Parathyroid adenoma (tissue), 2 donors: Measurements from ENCODE around the gene CHD3.

Experiments used
- H2AFZ ChIP-seq: fragments of 300-600 bp; sonication (generic); one replicate; pipeline ENCODE4 v1.7.0; 2017; ENCODE audit warnings: antibody characterized with exemption, mild to moderate bottlenecking
- H3K27ac ChIP-seq: fragments of 300-600 bp; sonication (generic); one replicate; pipeline ENCODE4 v1.7.0; 2017
- H3K27me3 ChIP-seq: fragments of 300-600 bp; sonication (generic); one replicate; pipeline ENCODE4 v1.7.0; 2017; ENCODE audit warnings: low read length; ENCODE audit not compliant: control insufficient read depth, insufficient read depth
- H3K36me3 ChIP-seq: fragments of 300-600 bp; sonication (generic); one replicate; pipeline ENCODE4 v1.7.0; 2017; ENCODE audit warnings: low read length; ENCODE audit not compliant: control insufficient read depth, insufficient read depth
- H3K4me1 ChIP-seq: fragments of 300-600 bp; sonication (generic); one replicate; pipeline ENCODE4 v1.7.0; 2017; ENCODE audit warnings: control low read depth
- H3K4me2 ChIP-seq: fragments of 300-600 bp; sonication (generic); one replicate; pipeline ENCODE4 v1.7.0; 2017; ENCODE audit warnings: low read length
- H3K4me3 ChIP-seq: fragments of 300-600 bp; sonication (generic); one replicate; pipeline ENCODE4 v1.7.0; 2017; ENCODE audit warnings: low read depth, low read length
- H3K79me2 ChIP-seq: fragments of 300-600 bp; sonication (generic); one replicate; pipeline ENCODE4 v1.7.0; 2017; ENCODE audit warnings: control low read depth
- H3K9ac ChIP-seq: fragments of 300-600 bp; sonication (generic); one replicate; pipeline ENCODE4 v1.7.0; 2017; ENCODE audit warnings: mild to moderate bottlenecking
- H3K9me3 ChIP-seq: fragments of 300-600 bp; sonication (generic); one replicate; pipeline ENCODE4 v1.7.0; 2017; ENCODE audit warnings: low read length; ENCODE audit not compliant: control insufficient read depth
- CTCF ChIP-seq: fragments of 300-600 bp; sonication (generic); IDR thresholded peaks from one replicate; pipeline ENCODE4 v1.7.0; 2017; ENCODE audit warnings: antibody characterized with exemption, mild to moderate bottlenecking
- donor health status: primary hyperparathyroidism.

CHD3 gene

GRCh38 chr17:7846063-7846735 lies 42.4 kb upstream of the CHD3 start:
- Histone ChIP-seq H3K9ac (no peak overlapping the region), H3K27ac (no peak overlapping the region), H3K4me2 (no peak overlapping the region), H2AFZ (no peak overlapping the region), H3K36me3 (no peaks in the 10 kb centered on the region), H3K4me1 (peaks cover 6% of the 10 kb centered on the region), H3K27me3 (no peaks in the 10 kb centered on the region), H3K4me3 (no peak overlapping the region), H3K79me2 (peaks cover 3% of the 10 kb centered on the region), H3K9me3 (no peaks in the 10 kb centered on the region)
- TF ChIP-seq CTCF: no peak

GRCh38 chr17:7846765-7847661 lies 41.6 kb upstream of the CHD3 start:
- Histone ChIP-seq H2AFZ (no peak overlapping the region), H3K4me3 (no peak overlapping the region), H3K4me1 (peaks cover 12% of the 10 kb centered on the region), H3K27me3 (no peaks in the 10 kb centered on the region), H3K9ac (no peak overlapping the region), H3K4me2 (no peak overlapping the region), H3K9me3 (no peaks in the 10 kb centered on the region), H3K27ac (no peak overlapping the region), H3K36me3 (no peaks in the 10 kb centered on the region), H3K79me2 (peaks cover 3% of the 10 kb centered on the region)
- TF ChIP-seq CTCF: no peak

- Histone ChIP-seq H2AFZ (no peak overlapping the region), H3K4me2 (no peak overlapping the region), H3K4me1 (peaks cover 13% of the 10 kb centered on the region), H3K4me3 (no peak overlapping the region), H3K27me3 (no peaks in the 10 kb centered on the region), H3K9ac (no peak overlapping the region), H3K9me3 (no peaks in the 10 kb centered on the region), H3K36me3 (no peaks in the 10 kb centered on the region), H3K79me2 (peaks cover 3% of the 10 kb centered on the region), H3K27ac (no peak overlapping the region)
- TF ChIP-seq CTCF: no peak
These were observed 40.4 kb upstream of the CHD3 start for GRCh38 chr17:7848131-7848579.

DNA sequence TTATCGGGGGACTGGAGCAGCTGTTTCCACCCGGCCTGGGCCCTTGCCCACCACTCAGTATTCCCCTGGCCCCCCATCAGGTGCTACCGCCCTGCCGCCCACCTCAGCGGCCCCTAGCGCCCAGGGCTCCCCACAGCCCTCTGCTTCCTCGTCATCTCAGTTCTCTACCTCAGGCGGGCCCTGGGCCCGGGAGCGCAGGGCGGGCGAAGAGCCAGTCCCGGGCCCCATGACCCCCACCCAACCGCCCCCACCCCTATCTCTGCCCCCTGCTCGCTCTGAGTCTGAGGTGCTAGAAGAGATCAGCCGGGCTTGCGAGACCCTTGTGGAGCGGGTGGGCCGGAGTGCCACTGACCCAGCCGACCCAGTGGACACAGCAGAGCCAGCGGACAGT lies 39.9 kb upstream of the CHD3 start:
- Histone ChIP-seq H3K4me1 (peaks cover 13% of the 10 kb centered on the region), H2AFZ (no peak overlapping the region), H3K4me3 (no peak overlapping the region), H3K36me3 (no peaks in the 10 kb centered on the region), H3K4me2 (no peak overlapping the region), H3K79me2 (peaks cover 3% of the 10 kb centered on the region), H3K9me3 (no peaks in the 10 kb centered on the region), H3K9ac (no peak overlapping the region), H3K27ac (no peak overlapping the region), H3K27me3 (no peaks in the 10 kb centered on the region)
- TF ChIP-seq CTCF: no peak
